DMS79 (cell line): Measurements from ENCODE around the gene VPS18.
A peak's percentile ranks its signal among the peaks of the same experiment; 100 is the strongest.

ENCODE experiments used
- DNase-seq: peaks from one replicate; lab custom pipeline; 2025; lab: John Stamatoyannopoulos, UW

The VPS18 gene

DNA sequence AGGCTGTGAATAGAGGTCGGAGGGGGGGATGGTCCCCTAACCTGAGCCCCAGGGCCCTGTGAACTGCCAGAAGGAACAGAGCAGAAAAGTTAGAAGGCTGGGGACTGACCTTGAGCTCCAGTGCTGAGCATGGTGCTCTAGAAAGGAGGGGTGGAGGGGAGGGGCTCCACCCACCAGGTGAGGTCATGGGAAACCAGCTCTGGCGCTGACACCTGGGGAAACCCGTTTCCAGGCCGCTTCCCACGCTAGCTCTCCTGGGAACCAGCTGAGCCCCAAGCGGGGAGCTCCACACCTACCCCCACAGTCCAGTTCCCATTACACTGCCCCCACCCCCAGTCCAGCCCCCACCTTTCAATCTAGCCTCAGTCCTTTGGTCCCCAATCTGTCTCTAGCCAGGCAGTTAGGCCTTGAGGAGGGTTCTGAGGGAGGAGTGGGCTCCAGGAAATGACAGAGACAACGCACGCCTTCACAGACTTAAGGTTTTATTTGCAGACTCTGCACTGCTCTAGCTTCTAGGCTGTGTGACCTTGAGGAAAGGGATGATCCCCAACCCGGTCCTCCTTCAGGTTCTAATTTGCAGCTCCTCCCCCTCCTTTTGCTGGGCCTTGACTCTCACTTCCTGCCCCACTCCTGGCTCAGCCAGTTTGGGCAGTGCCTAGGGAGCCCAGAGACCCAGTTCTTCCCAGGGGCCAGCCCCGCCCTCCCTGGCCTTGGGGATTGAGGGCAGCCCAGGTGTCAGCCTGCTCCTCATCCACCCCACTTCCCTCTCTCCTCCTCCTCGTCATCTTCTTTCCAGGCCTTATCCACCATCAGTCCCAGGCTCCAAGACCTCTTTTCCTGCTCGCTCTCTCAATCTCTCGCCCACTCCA lies 22.3 kb upstream of the VPS18 start:
- DNase-seq, result no peak

DNA sequence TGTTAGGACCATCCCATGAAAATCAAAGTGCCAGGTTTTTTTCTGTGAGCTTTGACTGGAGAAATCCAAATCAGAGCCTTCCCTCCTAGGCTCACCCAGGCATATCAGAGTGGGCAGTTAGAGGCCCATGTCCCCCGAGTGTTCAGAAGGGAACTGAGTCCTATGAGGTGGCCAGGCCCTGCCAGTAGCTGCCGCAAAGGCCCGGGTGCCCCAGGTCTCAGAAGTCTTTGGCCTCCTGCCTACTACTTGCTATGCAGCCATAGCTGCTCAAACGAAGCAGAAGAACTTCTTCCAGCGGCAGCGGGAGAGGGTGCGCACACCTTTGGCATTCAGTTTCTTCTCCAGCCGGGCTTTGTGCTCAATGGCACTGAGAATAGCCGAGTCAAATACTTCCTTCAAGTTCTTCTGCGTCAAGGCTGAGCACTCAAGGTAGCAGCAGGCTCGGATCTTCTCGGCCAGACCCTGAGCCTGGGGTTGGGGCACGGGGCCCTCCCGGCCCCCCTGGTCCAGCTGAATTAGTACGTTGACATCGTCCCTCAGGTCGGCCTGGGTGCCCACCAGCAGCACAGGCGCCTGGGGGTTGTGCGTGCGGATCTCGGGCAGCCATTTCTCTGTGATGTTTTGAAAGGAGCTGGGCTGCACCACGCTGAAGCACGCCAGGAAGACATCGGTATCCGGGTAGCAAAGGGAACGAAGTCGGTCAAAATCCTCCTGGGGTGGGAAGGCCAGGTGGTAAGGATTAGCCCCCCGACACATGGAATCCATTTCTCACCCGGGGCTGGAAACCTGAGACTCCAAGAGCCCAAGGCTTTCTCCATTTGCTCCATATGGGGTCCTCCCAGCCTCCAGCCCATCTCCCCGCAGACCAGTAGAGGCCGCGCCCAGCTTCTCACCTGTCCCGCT lies 21.2 kb upstream of the VPS18 start:
- no peak for DNase-seq

DNA sequence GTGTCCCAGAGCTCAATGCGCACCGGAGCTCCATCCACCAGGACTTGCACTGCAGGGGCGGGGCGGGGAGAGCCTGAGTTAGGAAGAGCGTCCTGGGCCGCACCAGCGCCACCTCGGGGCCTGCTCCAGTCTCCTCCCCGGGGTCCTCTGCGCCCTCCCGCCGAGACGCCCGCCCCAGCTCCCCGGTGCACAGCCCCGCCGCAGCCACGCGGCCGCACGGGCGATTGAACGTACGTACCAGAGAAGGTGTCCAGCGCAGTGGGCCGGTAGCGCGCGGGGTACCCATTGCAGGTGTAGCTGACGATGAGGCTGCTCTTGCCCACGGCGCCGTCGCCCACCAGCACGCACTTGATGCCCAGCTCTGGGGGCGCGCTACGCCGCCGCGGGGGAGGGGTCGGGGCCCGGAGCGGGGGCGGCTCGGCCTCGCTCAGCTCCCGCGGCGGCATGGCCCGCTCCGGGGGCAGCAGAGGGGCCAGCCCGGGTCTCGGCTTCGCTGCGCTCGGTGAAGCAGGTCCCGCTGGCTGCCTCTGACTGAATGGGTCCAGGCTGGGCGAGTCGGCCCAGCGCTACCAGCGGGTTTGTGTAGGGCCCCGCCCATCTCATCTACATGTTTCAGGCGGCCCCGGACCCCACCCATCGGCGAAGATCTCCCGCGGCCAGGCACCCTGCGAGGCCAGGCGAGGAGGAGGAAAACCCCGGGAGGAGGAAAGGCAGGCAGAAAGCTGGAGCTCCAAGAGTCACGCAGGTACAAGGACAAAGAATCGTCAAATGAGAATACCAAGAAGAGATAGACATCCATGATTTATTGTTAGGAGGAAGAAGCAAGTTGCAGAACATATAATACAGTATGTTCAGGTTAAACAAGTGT lies 20.3 kb upstream of the VPS18 start, which contains the start of gene RHOV:
TSS of gene RHOV (minus strand) at position 541 of the 868 bp plus-strand sequence. CDS start at position 446, 95 bp downstream.
- DNase-seq, result peak; percentile 21

DNA sequence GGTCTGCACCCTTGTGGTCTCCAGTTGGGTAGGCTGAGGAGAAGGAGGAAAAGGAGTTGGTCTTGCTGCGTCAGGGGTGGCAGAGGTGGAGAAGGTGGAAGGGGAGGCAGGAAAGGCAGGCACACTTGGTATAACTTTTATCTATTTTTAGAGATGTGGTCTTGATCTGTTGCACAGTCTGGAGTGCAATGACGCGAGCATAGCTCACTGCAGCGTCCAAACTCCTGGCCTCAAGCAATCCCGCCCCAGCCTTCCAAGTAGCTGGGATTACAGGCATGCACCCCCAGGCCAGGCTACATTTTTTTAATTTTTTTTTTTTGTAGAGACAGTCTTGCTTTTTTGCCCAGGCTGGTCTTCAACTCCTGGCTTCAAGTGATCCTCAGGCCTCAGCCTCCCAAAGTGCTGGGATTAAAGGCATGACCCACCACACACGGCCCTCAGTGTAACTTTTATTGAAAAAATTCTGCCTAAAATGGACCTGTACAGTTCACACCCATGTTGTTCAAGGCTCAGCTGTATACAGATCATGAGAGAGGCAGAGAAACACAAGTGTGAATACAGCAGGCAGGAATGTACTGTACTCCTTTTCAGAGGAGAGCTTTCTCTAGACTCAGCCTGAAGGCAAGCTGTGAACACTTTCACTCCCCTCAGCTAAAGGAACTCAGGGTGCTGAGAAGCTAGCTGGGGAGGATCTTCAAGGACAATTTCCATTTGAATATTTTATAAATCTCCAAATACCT lies 18.1 kb upstream of the VPS18 start:
- DNase-seq, result no peak

DNA sequence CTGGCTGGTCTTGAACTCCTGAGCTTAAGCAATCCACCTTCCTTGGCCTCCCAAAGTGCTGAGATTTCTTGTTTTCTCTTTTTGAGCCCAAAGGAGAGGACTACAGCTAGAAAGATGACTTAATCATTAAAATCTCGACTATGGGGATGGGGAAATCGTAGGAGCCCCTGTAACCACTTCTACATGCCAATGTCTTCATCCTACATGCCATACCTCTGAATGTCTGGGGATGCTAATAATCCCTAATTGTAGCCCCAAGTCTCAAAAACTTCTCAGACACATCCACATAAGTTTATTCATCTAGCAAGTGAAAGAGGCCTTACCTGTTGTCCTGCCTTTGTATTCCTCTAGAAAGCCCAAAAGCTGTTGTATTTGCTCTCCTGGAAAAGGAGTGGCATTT lies 16.6 kb upstream of the VPS18 start:
- no peak for DNase-seq

DNA sequence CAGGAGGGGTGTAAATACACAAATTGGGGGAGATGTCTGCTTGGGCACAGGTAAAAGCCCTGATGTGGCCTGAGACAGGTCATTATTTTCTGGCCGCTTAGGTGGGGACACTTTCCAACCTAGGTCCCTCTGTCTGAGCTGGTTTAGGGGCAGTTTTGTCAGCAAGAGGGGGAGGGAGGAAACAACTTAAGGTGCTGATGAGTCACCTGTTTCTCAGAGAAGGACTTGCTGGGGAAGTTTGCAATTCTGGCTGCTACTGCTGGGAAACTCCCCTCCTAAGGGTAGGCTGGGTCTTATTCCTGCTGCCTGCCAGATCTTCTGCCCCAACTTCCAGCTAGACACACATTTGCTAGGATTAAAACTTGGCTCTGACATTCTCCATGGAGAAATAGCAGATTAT lies 15.5 kb upstream of the VPS18 start:
- DNase-seq, result no peak

DNA sequence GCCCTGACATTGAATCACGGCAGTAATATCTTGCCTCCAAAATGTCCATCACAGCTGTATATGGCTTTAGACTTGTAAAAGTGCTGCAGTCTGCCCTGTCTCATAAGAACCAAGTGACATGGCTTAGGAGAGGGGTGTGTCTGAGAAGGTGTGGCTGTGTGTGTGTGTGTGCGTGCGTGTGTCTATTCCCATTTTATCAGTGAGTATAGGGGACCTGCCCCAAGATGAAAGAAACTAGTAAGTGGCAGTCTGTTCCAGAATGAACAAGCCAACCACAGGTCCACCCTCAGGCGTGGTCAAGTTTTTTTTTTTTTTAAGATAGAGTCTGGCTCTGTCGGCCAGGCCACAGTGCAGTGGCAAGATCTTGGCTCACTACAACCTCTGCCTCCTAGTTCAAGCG lies 14.6 kb upstream of the VPS18 start:
- no peak for DNase-seq

DNA sequence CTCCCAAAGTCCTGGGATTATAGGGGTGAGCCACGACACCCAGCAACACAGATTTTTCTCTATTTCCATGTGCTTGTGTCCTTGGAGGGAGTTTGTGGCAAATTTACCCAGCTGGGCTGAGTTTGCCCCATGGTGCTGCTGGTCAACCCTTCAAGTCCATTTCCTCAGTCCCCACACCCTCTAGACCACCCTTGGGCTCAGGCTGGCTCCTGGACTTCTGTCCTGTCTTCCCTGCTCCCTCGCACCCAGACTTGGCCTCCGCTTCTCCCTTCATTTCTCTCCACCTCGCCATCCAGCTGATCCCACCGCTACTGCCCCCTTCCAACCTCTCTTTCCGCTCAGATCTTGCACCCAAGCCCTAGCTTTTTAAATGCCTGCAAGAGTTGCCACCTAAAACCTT lies 12.9 kb upstream of the VPS18 start:
- DNase-seq, result no peak

DNA sequence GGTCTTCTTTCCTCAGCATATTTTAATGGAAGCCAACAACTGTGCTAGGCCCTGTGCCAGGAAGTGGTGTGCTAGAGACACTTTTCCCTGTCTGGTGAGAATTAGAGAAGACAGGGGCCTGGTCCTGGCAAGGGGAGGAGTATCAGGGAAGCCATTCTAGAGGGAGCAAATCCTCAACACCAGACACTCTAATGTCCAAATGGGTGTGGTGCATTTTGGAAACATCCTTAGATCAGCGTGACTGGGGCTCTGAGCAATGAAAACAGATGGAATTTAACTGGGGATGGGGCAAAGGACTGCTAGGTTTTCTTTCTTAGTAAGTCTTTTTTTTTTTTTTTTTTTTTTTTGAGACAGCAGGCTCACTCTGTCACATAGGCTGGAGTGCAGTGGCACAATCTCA lies 7.7 kb upstream of the VPS18 start:
- no peak for DNase-seq

DNA sequence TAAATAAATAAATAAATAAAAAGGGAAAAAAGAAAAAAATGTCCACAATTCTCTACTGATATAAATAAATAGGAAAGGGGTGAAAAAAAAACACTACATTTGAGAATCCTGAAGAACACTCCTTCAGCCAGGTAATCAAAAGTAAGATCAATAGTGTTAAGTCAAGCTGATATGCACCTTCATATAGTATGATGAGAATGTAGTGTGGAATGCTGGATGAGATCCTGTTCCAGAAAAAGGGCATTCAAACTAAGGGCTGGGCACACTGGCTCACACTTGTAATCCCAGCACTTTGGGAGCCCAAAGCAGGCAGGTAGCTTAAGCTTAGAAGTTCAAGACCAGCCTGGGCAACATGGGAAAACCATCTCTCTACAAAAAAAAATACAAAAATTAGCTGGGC lies 5.1 kb upstream of the VPS18 start:
- no peak for DNase-seq

DNA sequence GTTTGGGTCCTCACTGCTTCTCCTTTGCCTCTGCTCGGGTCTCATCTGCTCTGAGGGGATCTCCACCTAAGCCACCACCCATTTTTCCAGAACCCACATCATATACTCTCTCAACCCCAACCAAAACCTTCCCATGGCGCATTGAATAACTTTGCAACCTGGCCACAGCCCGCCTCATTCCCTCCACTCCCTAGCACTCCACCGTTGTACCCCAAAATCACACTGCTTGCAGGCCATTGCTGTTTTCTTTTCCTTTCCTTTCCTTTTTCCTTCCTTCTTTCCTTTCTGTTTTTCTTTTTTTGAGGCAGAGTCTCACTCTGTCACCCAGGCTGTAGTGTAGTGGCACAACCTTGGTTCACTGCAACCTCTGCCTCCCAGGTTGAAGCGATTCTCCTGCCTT lies 3.1 kb upstream of the VPS18 start:
- no peak for DNase-seq

DNA sequence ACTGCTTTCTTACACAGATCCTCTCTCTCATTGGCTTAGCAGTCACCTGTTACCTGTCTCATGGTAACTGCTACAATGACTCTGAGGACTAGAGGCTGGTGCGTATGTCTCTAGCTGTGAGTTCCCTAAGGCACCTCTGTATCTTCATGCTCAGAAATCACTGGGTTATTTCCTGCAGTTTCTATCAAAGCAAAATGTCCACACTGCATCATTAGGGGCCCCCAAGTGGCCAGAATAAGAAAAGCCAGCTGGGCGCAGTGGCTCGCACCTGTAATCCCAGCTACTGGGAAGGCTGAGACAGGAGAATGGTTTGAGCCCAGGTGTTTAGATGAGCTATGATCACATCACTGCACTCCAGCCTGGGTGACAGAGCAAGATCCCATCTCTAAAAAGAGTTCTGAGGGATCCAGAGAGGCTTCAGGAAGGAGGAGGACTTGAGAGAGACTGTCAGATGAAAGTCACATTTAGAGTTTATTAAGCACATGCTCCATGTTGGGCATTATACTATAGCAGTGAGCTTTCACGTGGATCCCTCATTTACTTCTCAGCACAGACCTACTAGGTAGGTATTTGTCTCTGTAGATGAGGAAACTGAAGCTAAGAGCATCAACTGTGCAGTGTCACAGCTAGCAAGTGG lies 2.3 kb upstream of the VPS18 start:
- peak; percentile 9 for DNase-seq

DNA sequence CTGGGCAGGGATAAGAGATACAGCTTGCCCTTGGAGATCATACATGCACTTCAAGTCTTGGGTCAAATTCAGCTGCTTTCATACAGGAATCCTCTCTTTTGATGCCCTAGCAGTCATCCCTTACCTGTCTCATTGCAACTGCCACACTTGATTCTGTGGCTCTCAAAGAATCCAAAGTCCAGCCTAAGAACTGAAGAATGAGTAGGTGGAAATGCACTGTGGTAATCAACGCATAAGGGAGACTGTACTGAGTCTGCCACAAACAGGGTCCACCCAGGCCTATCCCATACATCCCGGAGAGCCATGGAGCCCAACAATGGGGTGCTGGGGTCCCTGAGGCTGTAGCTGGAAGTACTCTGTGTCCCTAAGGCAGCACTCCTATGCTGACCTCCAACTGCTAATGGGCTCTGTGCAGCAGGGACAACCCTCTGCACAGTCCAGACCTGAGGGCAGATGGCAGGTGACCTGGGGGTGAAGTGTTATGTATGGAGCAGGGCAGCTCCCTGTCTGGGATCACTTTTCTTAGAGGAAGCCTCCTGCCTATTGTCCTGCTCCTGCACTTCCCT lies 1.7 kb upstream of the VPS18 start:
- DNase-seq, result no peak

DNA sequence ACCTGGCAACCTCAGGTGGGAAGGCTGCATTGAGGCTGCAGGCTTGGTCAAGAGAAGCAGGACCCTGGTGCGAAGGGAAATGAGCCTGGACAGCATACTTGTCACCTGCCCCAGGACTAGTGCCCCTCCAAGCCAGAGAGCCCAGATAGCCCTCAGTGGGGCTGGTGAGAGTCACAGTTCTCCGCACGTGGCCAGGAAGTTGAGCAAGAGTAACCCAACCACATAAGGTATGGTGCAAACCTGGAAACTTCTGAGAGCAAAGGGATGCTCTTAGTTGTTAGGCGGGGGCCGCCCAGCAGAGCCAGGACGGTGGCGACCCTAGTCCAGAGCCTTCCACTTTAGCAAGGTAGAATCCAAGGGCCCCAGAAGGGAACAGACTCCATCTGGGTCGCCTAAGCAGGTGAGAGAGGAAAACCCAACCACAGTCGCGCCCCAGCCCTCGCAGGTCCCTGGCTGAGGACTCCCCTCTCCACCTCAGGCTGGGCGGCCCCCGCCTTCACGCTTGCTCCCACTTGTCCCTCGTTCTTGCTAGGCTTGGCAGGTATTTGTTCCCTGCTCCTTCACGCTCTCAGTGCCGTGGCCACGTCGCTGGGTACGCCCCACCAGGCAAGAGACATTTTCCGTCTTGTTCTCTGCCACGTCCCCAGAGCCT lies 1.1 kb upstream of the VPS18 start:
- DNase-seq, result no peak

DNA sequence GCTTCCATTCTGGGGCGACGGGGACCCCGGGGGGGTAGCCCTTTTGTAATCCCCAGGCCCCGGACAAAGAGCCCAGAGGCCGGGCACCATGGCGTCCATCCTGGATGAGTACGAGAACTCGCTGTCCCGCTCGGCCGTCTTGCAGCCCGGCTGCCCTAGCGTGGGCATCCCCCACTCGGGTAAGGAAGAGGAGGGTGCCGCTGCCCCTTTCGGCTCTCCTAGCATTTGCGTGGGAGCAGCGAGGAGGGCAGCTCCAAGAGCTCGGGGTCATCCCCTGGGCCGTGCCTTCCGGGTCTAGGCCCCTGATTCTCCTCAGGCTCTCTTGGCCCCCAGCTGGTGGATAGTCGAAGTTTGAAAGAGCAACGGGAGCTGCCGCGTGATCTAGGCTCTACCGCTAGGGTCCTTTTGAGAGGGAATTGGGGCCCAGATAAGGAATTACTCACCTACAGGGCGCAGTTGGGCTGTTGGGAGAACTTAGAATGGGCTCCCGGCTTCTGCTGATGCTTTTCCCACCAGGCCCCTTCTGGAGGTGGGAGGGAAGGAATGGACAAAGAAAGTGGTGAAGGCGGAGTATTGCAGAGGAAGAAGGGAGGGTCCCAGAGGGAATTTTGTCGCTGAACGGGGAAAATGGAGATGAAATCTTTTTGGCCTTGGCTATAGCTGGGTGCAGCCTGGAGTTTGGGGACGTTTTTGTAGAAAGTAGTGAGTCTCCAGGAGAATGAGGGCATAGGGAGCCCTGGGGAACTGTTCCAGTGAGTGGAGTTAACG lies 615 bp downstream of the VPS18 start:
- no peak for DNase-seq

DNA sequence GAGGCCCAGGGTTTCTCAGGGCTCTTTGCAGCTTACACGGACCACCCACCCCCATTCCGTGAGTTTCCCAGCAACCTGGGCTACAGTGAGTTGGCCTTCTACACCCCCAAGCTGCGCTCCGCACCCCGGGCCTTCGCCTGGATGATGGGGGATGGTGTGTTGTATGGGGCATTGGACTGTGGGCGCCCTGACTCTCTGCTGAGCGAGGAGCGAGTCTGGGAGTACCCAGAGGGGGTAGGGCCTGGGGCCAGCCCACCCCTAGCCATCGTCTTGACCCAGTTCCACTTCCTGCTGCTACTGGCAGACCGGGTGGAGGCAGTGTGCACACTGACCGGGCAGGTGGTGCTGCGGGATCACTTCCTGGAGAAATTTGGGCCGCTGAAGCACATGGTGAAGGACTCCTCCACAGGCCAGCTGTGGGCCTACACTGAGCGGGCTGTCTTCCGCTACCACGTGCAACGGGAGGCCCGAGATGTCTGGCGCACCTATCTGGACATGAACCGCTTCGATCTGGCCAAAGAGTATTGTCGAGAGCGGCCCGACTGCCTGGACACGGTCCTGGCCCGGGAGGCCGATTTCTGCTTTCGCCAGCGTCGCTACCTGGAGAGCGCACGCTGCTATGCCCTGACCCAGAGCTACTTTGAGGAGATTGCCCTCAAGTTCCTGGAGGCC lies 5.4 kb downstream of the VPS18 start:
- DNase-seq, result no peak

DNA sequence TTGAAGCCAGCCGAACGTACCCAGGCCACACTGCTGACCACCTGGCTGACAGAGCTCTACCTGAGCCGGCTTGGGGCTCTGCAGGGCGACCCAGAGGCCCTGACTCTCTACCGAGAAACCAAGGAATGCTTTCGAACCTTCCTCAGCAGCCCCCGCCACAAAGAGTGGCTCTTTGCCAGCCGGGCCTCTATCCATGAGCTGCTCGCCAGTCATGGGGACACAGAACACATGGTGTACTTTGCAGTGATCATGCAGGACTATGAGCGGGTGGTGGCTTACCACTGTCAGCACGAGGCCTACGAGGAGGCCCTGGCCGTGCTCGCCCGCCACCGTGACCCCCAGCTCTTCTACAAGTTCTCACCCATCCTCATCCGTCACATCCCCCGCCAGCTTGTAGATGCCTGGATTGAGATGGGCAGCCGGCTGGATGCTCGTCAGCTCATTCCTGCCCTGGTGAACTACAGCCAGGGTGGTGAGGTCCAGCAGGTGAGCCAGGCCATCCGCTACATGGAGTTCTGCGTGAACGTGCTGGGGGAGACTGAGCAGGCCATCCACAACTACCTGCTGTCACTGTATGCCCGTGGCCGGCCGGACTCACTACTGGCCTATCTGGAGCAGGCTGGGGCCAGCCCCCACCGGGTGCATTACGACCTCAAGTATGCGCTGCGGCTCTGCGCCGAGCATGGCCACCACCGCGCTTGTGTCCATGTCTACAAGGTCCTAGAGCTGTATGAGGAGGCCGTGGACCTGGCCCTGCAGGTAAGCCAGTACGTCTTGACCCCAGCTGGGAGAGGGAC lies 6.2 kb downstream of the VPS18 start:
- DNase-seq, result no peak

DNA sequence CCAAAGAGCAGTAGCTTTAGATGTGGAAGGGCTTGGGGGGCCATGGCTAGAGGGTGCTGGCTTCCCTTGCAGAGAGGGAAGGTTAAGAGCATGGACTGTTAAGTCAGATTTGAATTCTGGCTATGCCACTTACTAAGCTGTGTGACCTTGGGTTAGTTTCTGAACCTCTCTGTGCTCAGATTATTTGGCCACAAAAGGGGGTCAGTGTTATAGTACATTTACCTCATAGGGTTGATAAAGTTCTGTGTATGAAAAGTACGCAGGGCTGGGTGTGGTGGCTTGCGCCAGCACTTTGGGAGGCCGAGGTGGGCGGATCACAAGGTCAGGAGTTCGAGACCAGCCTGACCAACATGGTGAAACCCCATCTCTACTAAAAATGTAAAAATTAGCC lies 6.8 kb downstream of the VPS18 start:
- no peak for DNase-seq
